ENCODE measurements around the gene EVA1C. TPM values are rescaled to one million over a fixed set of nuclear protein-coding genes. Genes with fewer than 3 reads are reported as not detected.
"Not testable (repeated sequence)": the region's sequence is repeated elsewhere in the genome, so short reads cannot be mapped to it uniquely, and the experiment has no call there.

Gene EVA1C
- total and polyA plus RNA-seq, 7 donors: 5.5 to 10.7 (median 6.1) TPM

GRCh38 chr21:32367158-32367557, 45.3 kb upstream of the EVA1C start:
- WGBS, 3 donors: 80 to 94% (median 89%) methylated on average over 1 of the region's 1 CpG
- Histone ChIP-seq H3K27ac (no peak overlapping the region), H3K27me3 (ENCODE audit: insufficient read depth in 3 of 3, low read length in 2 of 3) (no peaks in the 10 kb centered on the region), H3K36me3 (ENCODE audit: insufficient read depth in 1 of 2, low read depth in 1 of 2) (peaks cover 20 to 99% of the 10 kb centered on the region in 2 donors), H3K9me3 (no peaks in the 10 kb centered on the region), H3K4me1 (no peaks in the 10 kb centered on the region), H3K4me3 (no peak overlapping the region)
- intact Hi-C loops (cut with DNase I): no loop called here
- ATAC-seq (peak in 2 of 4 donors; percentile 23 to 26), DNase-seq (no peak)
- TF ChIP-seq CTCF (IDR thresholded peaks at IDR 0.05): no peak

GRCh38 chr21:32368386-32368785, 44.1 kb upstream of the EVA1C start:
- TF ChIP-seq CTCF (IDR thresholded peaks at IDR 0.05): no peak
- Histone ChIP-seq H3K27ac (no peak overlapping the region), H3K9me3 (no peaks in the 10 kb centered on the region), H3K4me3 (no peak overlapping the region), H3K4me1 (no peaks in the 10 kb centered on the region), H3K36me3 (ENCODE audit: insufficient read depth in 1 of 2, low read depth in 1 of 2) (peaks cover 18 to 98% of the 10 kb centered on the region in 2 donors), H3K27me3 (ENCODE audit: insufficient read depth in 3 of 3, low read length in 2 of 3) (no peaks in the 10 kb centered on the region)
- DNase-seq (no peak), ATAC-seq (no peak)
- WGBS, 3 donors: 74 to 81% (median 78%) methylated on average over 9 of the region's 9 CpGs
- intact Hi-C loops (cut with DNase I): no loop called here

- H3K36me3 ChIP-seq (ENCODE audit: insufficient read depth in 1 of 2, low read depth in 1 of 2): peaks cover 18 to 97% of the 10 kb centered on the region in 2 donors
- H3K4me1 ChIP-seq; intact Hi-C loops (cut with DNase I): not testable (repeated sequence)
These were observed 43.5 kb upstream of the EVA1C start for GRCh38 chr21:32368961-32369360.

GRCh38 chr21:32370998-32371766, 41.3 kb upstream of the EVA1C start:
- no peaks in the 10 kb centered on the region for H3K27me3 ChIP-seq (ENCODE audit: insufficient read depth in 3 of 3, low read length in 2 of 3)
- DNase-seq: no peak
- intact Hi-C loops (cut with DNase I): no loop called here
- ATAC-seq: no peak
- H3K36me3 ChIP-seq (ENCODE audit: insufficient read depth in 1 of 2, low read depth in 1 of 2): peaks cover 18 to 97% of the 10 kb centered on the region in 2 donors
- peak overlapping the region; percentile 13 for H3K27ac ChIP-seq
- no peak for TF ChIP-seq CTCF (IDR thresholded peaks at IDR 0.05)
- no peaks in the 10 kb centered on the region for H3K4me1 ChIP-seq
- no peak overlapping the region for H3K4me3 ChIP-seq
- 67 to 77% (median 72%) methylated on average over 6 of the region's 6 CpGs for WGBS, 3 donors
- no peaks in the 10 kb centered on the region for H3K9me3 ChIP-seq

More at GRCh38 chr21:32368961-32369360, 43.5 kb upstream of the EVA1C start:
- ATAC-seq; H3K9me3 ChIP-seq; DNase-seq; H3K27me3 ChIP-seq (ENCODE audit: insufficient read depth in 3 of 3, low read length in 2 of 3); H3K4me3 ChIP-seq; H3K27ac ChIP-seq: not testable (repeated sequence)
- WGBS, 3 donors: 73 to 82% (median 81%) methylated on average over 1 of the region's 1 CpG

- no peaks in the 10 kb centered on the region for H3K9me3 ChIP-seq
- H3K4me3 ChIP-seq: no peak overlapping the region
- intact Hi-C loops (cut with DNase I): no loop called here
- no peak for DNase-seq
- peaks cover 14 to 97% of the 10 kb centered on the region in 2 donors for H3K36me3 ChIP-seq (ENCODE audit: insufficient read depth in 1 of 2, low read depth in 1 of 2)
- H3K27ac ChIP-seq: peak overlapping the region; percentile 13
- TF ChIP-seq CTCF (IDR thresholded peaks at IDR 0.05): no peak
- WGBS, 3 donors: 65 to 75% (median 71%) methylated on average over 6 of the region's 6 CpGs
- H3K4me1 ChIP-seq: no peaks in the 10 kb centered on the region
- no peaks in the 10 kb centered on the region for H3K27me3 ChIP-seq (ENCODE audit: insufficient read depth in 3 of 3, low read length in 2 of 3)
- ATAC-seq: peak in 3 of 4 donors; percentile 35 to 60 (median 51)
These were observed 40.6 kb upstream of the EVA1C start for GRCh38 chr21:32371913-32372314.

All from psoas muscle (tissue), 8 donors.